Activated T-cell treated with anti-CD3 and anti-CD28 coated beads, Interleukin-2, amount 50 U/mL, for 72 hours (primary cell): ENCODE results near the gene ANKRD63. TPM values are rescaled to one million over a fixed set of nuclear protein-coding genes. Genes with fewer than 3 reads are reported as not detected.

Experiments used
- ATAC-seq, 2 donors: fragments of 150-1000 bp; cut with Tn5 transposase; replicated peaks in 1 of 2; 2 replicates each; pipeline ENCODE4 v1.10.0; 2021; ENCODE audit warnings: moderate library complexity in 2 of 2, mild to moderate bottlenecking in 1 of 2
- DNase-seq, 2 donors: peaks; one replicate each; pipeline ENCODE4 v3.0.0; 2021 to 2022; ENCODE audit warnings: mixed read lengths in 1 of 2
- H3K27ac Mint-ChIP-seq: one replicate; pipeline ENCODE4 v1.8.0; 2022; ENCODE audit warnings: mild to moderate bottlenecking, moderate library complexity, mixed read lengths
- H3K27me3 Mint-ChIP-seq: one replicate; pipeline ENCODE4 v1.8.0; 2022; ENCODE audit warnings: low read depth, mixed read lengths
- H3K36me3 Mint-ChIP-seq, 2 donors: one replicate each; pipeline ENCODE4 v1.8.0; 2022; ENCODE audit warnings: mixed read lengths in 2 of 2, mild to moderate bottlenecking in 1 of 2; ENCODE audit not compliant: insufficient read depth in 2 of 2
- H3K4me1 Mint-ChIP-seq: one replicate; pipeline ENCODE4 v1.8.0; 2022; ENCODE audit warnings: low read depth, mixed read lengths
- H3K4me3 Mint-ChIP-seq, 2 donors: one replicate each; pipeline ENCODE4 v1.8.0; 2022; ENCODE audit warnings: mild to moderate bottlenecking in 2 of 2, mixed read lengths in 2 of 2, moderate library complexity in 2 of 2
- H3K9me3 Mint-ChIP-seq, 2 donors: one replicate each; pipeline ENCODE4 v1.8.0; 2022; ENCODE audit warnings: mixed read lengths in 2 of 2
- total RNA-seq, 2 donors: library from RNA; stranded (reverse); gene quantifications; one replicate each; pipeline ENCODE4 v1.2.3, GENCODE V29; 2022

Gene ANKRD63
- total RNA-seq, 2 donors from 2014 or later: not detected

- H3K27ac Mint-ChIP-seq: peak overlapping the region; percentile 80
- H3K4me1 Mint-ChIP-seq: peaks cover 47% of the 10 kb centered on the region
- H3K9me3 Mint-ChIP-seq: no peaks in the 10 kb centered on the region
- peak overlapping the region; percentile 93 to 98 for H3K4me3 Mint-ChIP-seq
- H3K36me3 Mint-ChIP-seq: no peaks in the 10 kb centered on the region
- H3K27me3 Mint-ChIP-seq: no peaks in the 10 kb centered on the region
- DNase-seq: no peak
- no peak for ATAC-seq
These were observed 26.5 kb upstream of the ANKRD63 start for GRCh38 chr15:40309344-40309862.

GRCh38 chr15:40307421-40308211 lies 24.8 kb upstream of the ANKRD63 start, which contains the start of gene PLCB2:
PLCB2 (minus strand) TSS chr15:40307935; CDS start chr15:40307672, 263 bp downstream.
- H3K4me3 Mint-ChIP-seq: peak within 1 kb of the TSS; percentile 93 to 98
- peak within 1 kb of the TSS; percentile 98 for H3K27ac Mint-ChIP-seq
- H3K9me3 Mint-ChIP-seq: no peaks in the 10 kb centered on the region
- DNase-seq (peak; percentile 77 to 81), ATAC-seq (peak; percentile 83 to 84)
- H3K4me1 Mint-ChIP-seq: peaks cover 38% of the 10 kb centered on the region
- H3K27me3 Mint-ChIP-seq: no peaks in the 10 kb centered on the region
- H3K36me3 Mint-ChIP-seq: no peaks in the 10 kb centered on the region

- no peak for ATAC-seq
These were observed 24.0 kb upstream of the ANKRD63 start for GRCh38 chr15:40306908-40307307.

GRCh38 chr15:40306371-40306770 lies 23.5 kb upstream of the ANKRD63 start:
- H3K4me3 Mint-ChIP-seq: peak overlapping the region; percentile 93 to 98
- no peak for DNase-seq
- H3K4me1 Mint-ChIP-seq: peaks cover 38% of the 10 kb centered on the region
- H3K27me3 Mint-ChIP-seq: no peaks in the 10 kb centered on the region
- no peak for ATAC-seq
- H3K9me3 Mint-ChIP-seq: no peaks in the 10 kb centered on the region
- H3K27ac Mint-ChIP-seq: peak overlapping the region; percentile 79
- H3K36me3 Mint-ChIP-seq: peaks cover 1 to 2% of the 10 kb centered on the region in 2 donors

More at GRCh38 chr15:40306908-40307307, 24.0 kb upstream of the ANKRD63 start:
- peaks cover 38% of the 10 kb centered on the region for H3K4me1 Mint-ChIP-seq
- H3K36me3 Mint-ChIP-seq: no peaks in the 10 kb centered on the region
- peak in 1 of 2 donors; percentile 15 for DNase-seq
- H3K4me3 Mint-ChIP-seq: peak overlapping the region; percentile 93 to 98
- H3K27ac Mint-ChIP-seq: peak overlapping the region; percentile 79
- no peaks in the 10 kb centered on the region for H3K27me3 Mint-ChIP-seq
- H3K9me3 Mint-ChIP-seq: no peaks in the 10 kb centered on the region

- no peak for DNase-seq
- ATAC-seq: no peak
- Mint-ChIP-seq H3K36me3 (peaks cover 1 to 7% of the 10 kb centered on the region in 2 donors), H3K4me3 (no peak overlapping the region), H3K9me3 (peaks cover 0 to 2% of the 10 kb centered on the region in 2 donors), H3K27me3 (no peaks in the 10 kb centered on the region), H3K27ac (no peak overlapping the region), H3K4me1 (peaks cover 38% of the 10 kb centered on the region)
These were observed 22.4 kb upstream of the ANKRD63 start for GRCh38 chr15:40305281-40305680.

- H3K36me3 Mint-ChIP-seq: peaks cover 5 to 16% of the 10 kb centered on the region in 2 donors
- peaks cover 23% of the 10 kb centered on the region for H3K4me1 Mint-ChIP-seq
- ATAC-seq (no peak), DNase-seq (no peak)
- H3K27me3 Mint-ChIP-seq: no peaks in the 10 kb centered on the region
- peaks cover 0 to 2% of the 10 kb centered on the region in 2 donors for H3K9me3 Mint-ChIP-seq
- no peak overlapping the region for H3K27ac Mint-ChIP-seq
- no peak overlapping the region for H3K4me3 Mint-ChIP-seq
These were observed 20.7 kb upstream of the ANKRD63 start for GRCh38 chr15:40303576-40303975.

GRCh38 chr15:40302981-40303380 lies 20.1 kb upstream of the ANKRD63 start:
- Mint-ChIP-seq H3K36me3 (peaks cover 5 to 16% of the 10 kb centered on the region in 2 donors), H3K4me1 (peaks cover 19% of the 10 kb centered on the region), H3K4me3 (no peak overlapping the region)

GRCh38 chr15:40302288-40302886 lies 19.5 kb upstream of the ANKRD63 start:
- no peak for ATAC-seq
- H3K4me3 Mint-ChIP-seq: no peak overlapping the region
- no peak for DNase-seq
- H3K27ac Mint-ChIP-seq: no peak overlapping the region
- peaks cover 5 to 16% of the 10 kb centered on the region in 2 donors for H3K36me3 Mint-ChIP-seq
- H3K9me3 Mint-ChIP-seq: peaks cover 0 to 2% of the 10 kb centered on the region in 2 donors
- H3K27me3 Mint-ChIP-seq: no peaks in the 10 kb centered on the region
- H3K4me1 Mint-ChIP-seq: peaks cover 19% of the 10 kb centered on the region

More at GRCh38 chr15:40302981-40303380, 20.1 kb upstream of the ANKRD63 start:
- Mint-ChIP-seq H3K27ac (no peak overlapping the region), H3K9me3 (peaks cover 0 to 2% of the 10 kb centered on the region in 2 donors), H3K27me3 (no peaks in the 10 kb centered on the region)
- DNase-seq (no peak), ATAC-seq (no peak)

- Mint-ChIP-seq H3K36me3 (peaks cover 5 to 16% of the 10 kb centered on the region in 2 donors), H3K27me3 (no peaks in the 10 kb centered on the region), H3K9me3 (peaks cover 0 to 2% of the 10 kb centered on the region in 2 donors), H3K27ac (no peak overlapping the region), H3K4me1 (peaks cover 16% of the 10 kb centered on the region), H3K4me3 (no peak overlapping the region)
- DNase-seq (no peak), ATAC-seq (no peak)
These were observed 18.8 kb upstream of the ANKRD63 start for GRCh38 chr15:40301467-40302179.

- H3K4me1 Mint-ChIP-seq: peaks cover 9% of the 10 kb centered on the region
- H3K27ac Mint-ChIP-seq: no peak overlapping the region
- DNase-seq (no peak), ATAC-seq (no peak)
- no peaks in the 10 kb centered on the region for H3K27me3 Mint-ChIP-seq
- peaks cover 5 to 16% of the 10 kb centered on the region in 2 donors for H3K36me3 Mint-ChIP-seq
- H3K4me3 Mint-ChIP-seq: no peak overlapping the region
- H3K9me3 Mint-ChIP-seq: peaks cover 0 to 2% of the 10 kb centered on the region in 2 donors
These were observed 17.9 kb upstream of the ANKRD63 start for GRCh38 chr15:40300771-40301170.

- peaks cover 9% of the 10 kb centered on the region for H3K4me1 Mint-ChIP-seq
- no peak overlapping the region for H3K4me3 Mint-ChIP-seq
- ATAC-seq (no peak), DNase-seq (no peak)
- H3K36me3 Mint-ChIP-seq: peaks cover 5 to 16% of the 10 kb centered on the region in 2 donors
- H3K27me3 Mint-ChIP-seq: no peaks in the 10 kb centered on the region
- H3K9me3 Mint-ChIP-seq: peaks cover 0 to 2% of the 10 kb centered on the region in 2 donors
- H3K27ac Mint-ChIP-seq: no peak overlapping the region
These were observed 17.5 kb upstream of the ANKRD63 start for GRCh38 chr15:40300367-40300766.

GRCh38 chr15:40298216-40298935 lies 15.5 kb upstream of the ANKRD63 start:
- DNase-seq (no peak), ATAC-seq (no peak)
- Mint-ChIP-seq H3K36me3 (peaks cover 5 to 16% of the 10 kb centered on the region in 2 donors), H3K4me3 (no peak overlapping the region), H3K27ac (no peak overlapping the region), H3K9me3 (peaks cover 0 to 2% of the 10 kb centered on the region in 2 donors), H3K27me3 (no peaks in the 10 kb centered on the region), H3K4me1 (no peaks in the 10 kb centered on the region)
